GM18870 (cell line): ENCODE data around the gene CD4.

Experiments used
- ATAC-seq: cut with Tn5 transposase; IDR thresholded peaks from one replicate; pipeline ENCODE4 v1.9.1; 2021; ENCODE audit warnings: moderate library complexity; ENCODE audit not compliant: unreplicated experiment

CD4 gene

DNA sequence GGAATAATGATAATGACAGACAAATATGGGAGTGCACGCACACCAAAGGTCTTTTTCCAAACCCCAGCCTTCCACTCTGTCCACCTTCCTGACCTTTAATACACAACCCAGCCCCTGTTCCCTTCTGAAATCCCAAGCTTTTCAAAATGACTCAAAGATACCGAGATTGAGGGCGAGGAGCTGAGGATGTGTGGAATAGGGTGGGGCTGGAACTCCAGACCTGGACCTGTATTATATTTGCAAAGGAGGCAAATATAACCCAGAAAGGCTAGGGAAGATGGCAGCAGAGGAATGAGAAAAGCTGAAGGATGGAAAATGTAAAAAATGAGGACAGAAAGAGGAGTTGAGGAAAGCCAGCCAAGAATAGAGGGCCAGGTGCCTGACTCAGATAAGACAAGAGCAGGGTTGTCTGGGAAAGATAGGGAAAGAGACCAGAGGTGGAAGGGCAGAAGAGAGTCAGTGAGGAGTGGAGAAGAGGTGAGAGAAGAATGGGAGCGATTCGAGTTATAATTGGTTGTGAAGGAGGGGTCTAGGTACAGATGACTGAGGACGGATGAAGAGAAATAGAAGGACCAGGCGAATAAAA lies 24.2 kb upstream of the CD4 start:
- ATAC-seq, result no peak

DNA sequence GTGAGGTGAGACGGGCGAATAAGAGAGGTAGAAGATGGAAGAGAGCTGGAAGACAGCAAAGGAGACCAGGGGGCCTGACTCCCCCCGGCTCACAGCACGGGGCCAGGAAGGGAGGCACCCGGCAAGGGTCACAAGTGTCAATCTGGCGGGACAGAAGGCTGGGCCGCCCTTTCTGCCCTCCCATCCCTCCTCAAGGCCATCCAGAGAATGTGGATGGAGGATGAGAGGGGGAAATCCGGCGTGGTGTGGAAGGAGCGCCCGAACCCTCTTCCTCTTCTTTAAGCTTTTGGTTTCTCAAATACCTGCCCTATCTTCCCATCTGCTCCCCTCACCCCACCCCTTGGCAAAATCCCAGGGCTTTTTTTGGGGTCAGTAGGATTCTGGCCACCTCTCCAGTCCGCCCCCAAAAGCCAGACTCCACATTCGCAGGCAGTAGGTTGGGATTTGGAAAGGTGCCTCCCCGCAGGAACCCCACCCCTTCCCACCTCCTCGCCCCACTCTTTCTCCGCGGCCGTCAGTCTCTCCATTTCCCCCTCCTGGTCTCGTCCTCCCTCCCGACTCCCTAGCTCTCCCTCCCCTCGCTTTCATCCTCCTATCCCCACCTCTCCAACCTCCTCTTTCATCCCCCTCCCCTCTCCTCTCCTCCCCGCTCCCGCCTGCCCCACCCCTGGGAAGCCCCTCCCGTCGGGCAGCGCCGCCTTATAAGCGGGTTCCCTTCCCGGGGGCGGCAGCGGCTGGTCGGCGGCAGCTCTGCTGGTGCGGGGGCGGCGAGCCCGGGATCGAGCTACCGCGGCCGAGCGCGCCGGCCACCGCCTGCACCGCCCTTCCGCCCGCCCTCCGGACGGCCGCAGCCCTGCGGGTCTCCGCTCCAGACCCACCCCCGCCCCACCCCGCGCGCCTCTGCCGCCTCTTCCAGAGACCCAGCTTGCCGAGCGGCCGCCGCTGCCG lies 23.4 kb upstream of the CD4 start, which contains the start of gene PTMS:
TSS of gene PTMS (plus strand) at position 730 of the 948 bp plus-strand sequence. CDS start 343 bp downstream, outside the sequence.
- ATAC-seq, result no peak

GRCh38 chr12:6766651-6767349 lies 22.5 kb upstream of the CD4 start:
- no peak for ATAC-seq

GRCh38 chr12:6767353-6768319 lies 21.7 kb upstream of the CD4 start:
- ATAC-seq, result no peak

DNA sequence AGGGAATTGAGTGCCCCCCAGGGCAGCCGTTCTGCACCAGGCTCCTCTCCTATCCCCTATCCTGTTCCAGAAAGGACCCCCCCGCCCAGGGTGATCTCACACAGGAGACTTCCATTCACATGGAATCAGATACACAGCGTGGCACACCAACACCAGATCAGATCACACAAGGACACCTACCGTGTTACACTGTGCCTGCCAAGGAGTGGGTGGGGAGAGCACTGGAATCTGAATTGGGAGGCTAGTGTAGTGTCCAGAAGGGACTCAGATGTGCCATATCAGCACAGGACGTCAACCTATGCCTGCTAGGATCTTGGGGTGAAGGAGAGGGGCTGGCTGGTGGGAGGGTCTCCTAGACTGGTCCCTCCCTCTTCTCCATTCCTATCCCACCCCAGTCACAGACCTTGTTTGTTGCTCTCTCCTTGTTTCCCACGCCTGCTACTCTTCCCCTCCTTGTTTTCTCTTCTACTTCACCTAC lies 20.9 kb upstream of the CD4 start:
- ATAC-seq, result no peak

DNA sequence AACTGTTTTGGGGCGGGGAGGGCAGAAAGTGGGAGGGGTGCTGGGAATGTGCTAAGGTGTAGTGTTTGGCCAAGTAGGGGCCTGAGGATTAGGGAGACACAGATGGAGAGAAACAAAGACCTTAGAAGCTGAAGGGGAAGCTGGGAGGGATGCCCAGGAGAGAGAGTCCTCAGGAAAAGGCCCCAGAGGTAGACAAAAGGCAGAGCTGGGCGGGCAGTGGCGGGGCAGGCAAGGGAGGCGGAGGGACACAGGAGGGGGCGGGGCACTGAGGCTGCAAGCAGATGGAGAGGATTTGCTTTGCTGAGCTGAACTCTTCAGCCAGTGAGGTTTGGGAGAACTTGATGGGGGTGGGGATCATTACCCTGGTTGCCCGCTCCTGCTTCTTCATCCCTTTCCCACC lies 20.3 kb upstream of the CD4 start:
- ATAC-seq, result no peak

DNA sequence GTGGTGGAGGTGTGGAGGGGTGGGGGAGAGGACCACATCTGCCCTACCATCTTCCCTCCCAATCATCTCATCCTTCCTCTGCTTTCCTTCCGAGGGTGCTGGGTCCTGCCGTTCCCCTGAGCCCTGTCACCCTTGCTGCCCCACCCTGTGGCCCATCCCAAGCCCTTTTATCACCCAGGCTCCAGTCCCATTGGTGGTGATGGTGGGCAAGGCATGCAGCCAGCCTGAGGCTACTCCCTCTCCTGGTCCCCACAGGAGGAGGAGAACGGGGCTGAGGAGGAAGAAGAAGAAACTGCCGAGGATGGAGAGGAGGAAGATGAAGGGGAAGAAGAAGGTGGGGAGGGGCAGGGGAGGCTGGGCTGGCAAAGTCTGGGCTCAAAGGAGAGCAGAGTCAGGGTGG lies 19.7 kb upstream of the CD4 start:
- ATAC-seq, result no peak

DNA sequence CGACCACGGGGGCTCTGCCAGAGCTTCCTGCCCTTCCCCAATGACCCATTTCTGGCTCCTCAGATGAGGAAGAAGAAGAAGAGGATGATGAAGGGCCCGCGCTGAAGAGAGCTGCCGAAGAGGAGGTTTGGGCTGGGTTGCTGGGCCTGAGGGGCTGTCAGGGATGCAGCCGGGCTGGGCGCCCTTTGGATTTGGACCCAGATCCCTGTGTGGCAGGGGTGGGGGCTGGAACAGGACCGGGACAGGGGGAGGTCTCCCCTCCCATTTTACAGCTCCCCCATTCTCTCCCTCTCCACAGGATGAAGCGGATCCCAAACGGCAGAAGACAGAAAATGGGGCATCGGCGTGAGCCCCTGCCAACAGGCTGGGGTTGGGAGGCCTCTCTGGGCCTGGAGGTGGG lies 19.2 kb upstream of the CD4 start:
- no peak for ATAC-seq

DNA sequence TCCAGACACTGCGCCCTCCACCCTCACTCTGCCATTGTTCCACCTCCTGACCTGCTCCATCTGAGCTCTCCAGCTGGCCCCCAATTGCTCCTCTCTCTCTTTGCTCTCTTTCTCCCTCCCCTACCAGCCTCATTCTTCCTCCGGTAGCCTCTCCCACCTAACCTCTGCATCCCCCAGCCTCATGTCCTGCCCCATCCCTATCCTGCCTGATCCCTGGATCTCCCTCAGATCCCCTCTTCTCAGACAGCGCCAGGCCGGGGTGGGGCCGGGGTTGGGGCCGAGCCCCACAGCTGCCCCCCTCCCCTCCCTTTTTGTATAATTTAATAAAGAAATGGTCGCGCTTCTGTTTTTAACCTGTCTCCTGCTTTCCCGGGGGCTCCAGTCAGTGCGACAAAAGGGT lies 18.7 kb upstream of the CD4 start:
- ATAC-seq, result no peak

DNA sequence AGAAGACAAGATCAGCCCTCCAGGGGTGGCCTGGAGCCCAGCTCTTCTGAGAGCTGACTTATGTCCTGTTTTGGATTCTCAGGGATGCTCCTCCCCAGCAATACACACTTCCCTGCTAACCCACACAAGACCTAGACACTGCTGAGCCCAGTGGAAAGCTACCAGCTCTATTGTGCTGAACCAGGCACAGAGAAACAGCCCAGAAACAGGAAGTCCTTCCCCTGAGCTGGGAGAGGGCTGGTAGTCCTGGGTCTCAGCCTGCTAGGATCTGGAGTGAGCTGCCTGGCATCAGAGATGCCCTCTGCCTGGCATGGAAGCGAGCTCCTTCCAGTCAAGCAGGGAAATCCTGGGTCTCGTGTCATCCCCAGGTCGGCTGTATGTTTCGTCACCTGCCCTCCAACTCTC lies 18.2 kb upstream of the CD4 start:
- no peak for ATAC-seq

DNA sequence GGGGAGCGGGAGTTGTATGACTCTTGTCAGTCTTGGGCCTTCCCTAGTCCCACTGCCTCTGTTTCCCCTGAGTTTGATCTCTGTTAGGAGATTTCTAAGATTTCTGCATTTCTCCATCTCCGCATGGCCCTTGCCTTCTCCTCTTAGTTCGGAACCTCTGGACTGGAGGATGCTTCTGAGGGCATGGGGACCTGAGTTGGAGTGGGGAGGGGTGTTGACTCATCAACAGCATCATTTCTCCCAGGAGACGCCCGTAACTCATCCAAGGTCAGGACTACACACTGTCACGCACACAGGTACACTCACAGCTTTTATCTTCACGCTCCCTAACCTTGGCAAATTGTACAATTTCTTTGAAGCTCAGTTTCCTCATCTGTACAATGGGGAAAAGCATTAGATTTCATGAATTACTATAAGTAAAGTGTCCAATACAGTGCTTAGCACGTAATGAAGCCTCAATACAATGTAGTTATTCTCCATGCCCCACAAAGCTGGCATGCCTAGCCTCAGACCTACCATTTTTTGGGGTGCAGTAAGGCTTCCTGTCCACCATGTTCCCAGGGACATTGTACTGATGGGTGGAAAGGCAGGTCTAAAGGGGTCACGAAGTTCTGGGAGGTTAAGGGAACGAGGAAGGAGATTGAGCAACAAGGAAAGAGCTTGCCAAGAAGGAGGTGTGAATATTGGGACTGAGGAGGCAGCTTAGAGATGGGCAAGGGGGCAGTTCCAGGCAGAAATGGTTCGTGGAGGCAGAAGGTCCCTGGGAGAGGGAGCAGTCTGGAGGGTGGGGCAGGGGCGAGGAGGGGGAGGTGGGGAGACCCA lies 17.6 kb upstream of the CD4 start:
- ATAC-seq, result no peak

- no peak for ATAC-seq
These were observed 17.0 kb upstream of the CD4 start, which contains the start of gene LAG3 for GRCh38 chr12:6772331-6772695. Gene LAG3, plus strand, starts transcription at chr12:6772520. Its CDS starts 333 bp downstream, at chr12:6772853.

- no peak for ATAC-seq
These were observed 16.4 kb upstream of the CD4 start for GRCh38 chr12:6772726-6773589.

GRCh38 chr12:6773590-6774351 lies 15.6 kb upstream of the CD4 start:
- no peak for ATAC-seq

GRCh38 chr12:6774499-6775062 lies 14.7 kb upstream of the CD4 start:
- no peak for ATAC-seq

DNA sequence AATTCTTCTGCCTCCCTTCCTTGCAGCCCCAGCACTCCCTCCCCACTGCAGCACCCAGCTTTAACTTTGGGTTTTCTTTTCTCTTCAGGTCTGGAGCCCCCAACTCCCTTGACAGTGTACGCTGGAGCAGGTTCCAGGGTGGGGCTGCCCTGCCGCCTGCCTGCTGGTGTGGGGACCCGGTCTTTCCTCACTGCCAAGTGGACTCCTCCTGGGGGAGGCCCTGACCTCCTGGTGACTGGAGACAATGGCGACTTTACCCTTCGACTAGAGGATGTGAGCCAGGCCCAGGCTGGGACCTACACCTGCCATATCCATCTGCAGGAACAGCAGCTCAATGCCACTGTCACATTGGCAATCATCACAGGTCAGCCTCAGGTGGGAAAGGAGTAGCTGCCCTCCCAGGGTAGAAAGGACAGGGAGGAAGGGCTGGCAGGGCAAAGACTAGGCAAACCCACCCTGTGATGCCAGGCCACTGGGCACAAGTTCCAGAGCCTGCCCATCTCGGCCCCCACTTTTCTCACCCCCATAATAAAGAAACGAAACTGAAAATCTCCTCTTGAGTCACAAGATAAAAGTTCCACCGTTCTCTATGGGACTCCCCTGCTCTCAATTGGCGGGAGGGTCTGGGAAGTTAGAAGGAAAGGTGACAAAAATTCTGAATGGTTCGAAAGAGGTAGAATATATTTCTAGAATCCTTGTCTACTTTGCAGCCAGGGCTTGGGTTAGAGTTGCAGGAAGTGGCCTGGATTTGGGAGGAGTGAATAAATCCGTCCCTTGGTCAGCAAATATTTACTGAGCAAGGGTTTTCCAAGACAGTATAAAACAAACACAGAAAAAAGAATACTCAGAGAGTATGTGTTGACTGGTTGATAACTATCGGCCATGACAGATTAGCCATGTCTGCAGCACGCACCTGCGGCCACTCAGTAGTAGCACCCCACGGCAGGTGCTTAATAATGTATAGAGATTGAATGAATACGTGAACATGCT lies 13.8 kb upstream of the CD4 start:
- ATAC-seq, result no peak
